DMS53 treated with DMSO at 0.1 percent for 48 hours (cell line): ENCODE measurements around the gene RPS26.
"Not testable (repeated sequence)": the region's sequence is repeated elsewhere in the genome, so short reads cannot be mapped to it uniquely, and the experiment has no call there.

Source experiments
- DNase-seq: peaks from one replicate; lab custom pipeline; 2025; ENCODE audit not compliant: unreplicated experiment; lab: John Stamatoyannopoulos, UW

Gene RPS26

DNA sequence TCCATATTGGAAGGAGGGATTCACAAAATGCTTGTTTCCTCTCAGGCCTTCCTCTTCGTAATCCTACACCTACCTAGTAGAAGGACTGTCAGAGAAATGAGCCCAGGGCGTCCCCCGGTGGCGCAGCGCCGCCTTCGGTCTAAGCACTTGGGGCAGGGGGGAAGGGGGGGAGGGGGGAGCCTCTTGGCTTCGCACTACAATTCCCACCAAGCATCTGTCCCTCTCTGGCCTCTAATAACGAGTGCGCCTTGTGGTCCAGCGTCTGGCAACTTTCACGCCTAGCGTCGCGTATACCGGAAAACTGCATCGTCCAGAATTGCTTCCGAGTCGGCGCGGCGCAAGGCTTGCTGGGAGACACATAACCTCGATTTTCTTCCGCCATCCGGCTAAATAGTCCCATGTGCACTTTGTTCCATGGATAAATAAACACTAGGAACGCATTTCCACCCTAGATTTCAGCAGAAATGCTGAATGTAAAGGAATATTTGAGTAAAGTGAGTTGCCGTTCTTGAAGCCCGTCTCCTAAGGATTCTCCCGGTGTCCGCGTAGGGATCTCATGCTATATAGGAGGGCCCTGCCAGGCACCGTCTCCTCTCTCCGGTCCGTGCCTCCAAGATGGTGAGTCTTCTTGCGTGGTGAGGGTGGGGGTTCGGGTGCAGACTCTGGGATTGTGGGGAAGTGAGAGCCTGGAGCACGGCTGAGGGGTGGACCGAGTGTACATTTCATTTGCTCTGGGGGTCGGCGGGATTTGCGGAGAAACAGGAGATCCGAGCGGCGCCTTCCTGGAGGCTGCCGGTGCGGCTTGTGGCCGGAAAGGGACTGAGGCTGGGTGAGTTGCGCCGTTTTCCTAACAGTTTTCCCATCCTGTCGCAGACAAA is at the start of gene RPS26:
RPS26 (plus strand) TSS at position 367 of the 878 bp plus-strand sequence; CDS start at position 616, 249 bp downstream.
- DNase-seq: peak; percentile 98

DNA sequence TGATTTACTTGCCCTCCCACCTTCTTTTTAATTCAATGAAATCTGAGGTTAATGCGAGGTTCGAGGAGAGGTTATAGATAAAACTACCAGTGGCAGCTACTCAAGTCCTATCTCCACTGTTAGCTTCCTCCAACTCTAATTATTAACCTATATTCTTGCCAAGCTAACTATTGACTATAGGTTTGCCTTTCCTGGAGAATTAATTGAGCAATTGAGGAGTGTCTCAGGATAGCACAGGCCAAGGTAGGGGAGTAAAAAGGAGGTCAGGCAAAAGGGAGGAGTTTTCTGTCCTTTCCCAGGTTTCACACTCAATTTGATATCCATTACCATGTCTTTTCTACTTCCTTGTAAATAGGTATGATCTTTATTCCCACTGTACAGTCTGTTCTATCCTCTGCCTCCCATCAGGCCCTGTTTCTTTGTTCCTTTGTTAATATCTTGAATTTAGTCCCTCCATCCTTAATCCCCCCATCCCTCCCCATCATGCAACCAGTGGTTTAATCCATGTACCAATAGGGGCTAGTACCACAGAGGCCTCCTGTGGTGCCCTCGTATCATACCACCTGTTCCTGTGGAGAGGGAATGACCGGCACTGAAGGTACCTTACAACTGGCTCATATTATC is 48.4 kb upstream of the RPS26 start:
- DNase-seq: no peak

DNA sequence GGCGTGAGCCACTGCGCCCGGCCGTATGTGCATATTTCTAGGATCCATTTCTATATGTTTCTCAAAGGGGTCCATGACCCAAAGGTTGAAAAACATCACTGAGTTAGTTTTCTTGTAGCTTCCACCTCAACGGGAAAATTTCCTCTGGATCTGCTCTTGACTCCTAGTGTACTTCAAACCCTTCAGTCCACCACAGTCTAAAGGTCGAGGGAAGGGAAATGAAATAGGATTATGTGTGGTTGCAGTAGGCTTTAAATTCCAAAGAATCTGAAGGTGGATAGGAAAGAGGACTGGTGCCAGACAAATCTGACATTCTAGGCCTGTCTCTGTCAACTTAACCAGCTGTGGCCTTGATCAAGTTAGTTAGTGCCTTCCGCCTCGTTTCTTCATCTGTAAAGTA is 46.4 kb upstream of the RPS26 start:
- DNase-seq: no peak

DNA sequence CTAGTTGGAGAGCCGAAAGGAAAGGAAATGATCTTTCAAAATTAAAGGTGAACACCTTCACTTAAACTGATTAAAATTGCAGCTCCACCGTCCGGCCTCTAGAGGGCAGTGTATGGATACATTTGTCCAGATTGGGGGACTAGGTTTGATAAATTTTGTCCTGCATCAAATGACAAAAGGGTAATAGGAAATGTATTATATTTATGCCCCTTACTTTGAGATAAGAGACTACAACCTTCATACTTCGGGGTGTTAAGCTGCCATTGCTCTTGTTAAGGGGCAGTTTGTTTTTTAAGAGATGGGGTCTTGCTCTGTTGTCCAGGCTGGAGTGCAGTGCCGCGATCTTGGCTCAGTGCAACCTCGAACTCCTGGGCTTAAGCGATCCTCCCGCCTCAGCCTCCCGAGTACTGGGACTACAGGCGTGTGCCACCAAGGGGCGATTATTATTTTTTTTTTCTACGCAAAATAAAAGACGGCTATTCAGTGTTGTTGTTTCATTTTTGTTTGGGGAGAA is 45.5 kb upstream of the RPS26 start:
- peak; percentile 57 for DNase-seq

DNA sequence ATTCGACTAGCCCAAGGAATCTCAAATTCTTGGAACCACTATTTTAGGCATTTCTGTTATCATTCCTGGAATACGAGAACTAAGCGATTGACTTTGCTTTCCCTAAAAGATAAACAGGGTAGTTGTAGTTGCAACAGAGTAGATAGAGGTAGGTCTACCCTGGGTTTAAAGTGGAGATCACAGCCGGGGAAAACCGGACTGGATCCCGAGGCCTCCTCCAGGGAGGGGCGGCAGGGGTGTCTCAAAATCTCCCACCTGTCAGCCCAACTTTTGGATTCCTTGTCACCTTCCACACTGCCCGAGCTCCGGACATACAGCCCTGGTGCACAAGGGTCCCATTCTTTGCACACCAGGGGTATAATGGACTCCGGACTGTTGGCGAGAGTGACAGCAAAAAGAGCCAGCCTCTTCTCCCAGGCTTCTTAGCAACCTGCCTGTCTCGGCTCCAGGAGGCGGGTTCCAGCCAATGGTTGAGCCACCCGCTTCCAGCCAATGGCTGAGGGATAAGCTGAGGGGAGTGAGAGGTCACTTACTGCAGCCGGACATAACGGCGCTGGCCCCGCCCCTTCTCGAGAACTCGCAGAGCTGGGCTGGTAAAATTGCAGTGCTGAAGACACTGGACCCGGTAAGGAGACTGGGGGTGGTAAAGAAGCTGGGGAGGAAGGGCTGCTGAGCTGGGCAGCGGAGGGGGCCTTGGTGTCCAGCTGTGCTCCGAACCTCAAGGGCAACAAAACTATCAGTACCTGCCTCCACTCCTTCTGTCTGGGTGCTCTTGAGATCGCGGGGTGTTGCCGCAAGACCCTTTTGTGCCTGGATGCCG is 44.8 kb upstream of the RPS26 start, which contains the start of gene SUOX:
SUOX (plus strand) TSS at position 562 of the 820 bp plus-strand sequence. CDS start 4,946 bp downstream, outside the sequence.
- peak; percentile 98 for DNase-seq

DNA sequence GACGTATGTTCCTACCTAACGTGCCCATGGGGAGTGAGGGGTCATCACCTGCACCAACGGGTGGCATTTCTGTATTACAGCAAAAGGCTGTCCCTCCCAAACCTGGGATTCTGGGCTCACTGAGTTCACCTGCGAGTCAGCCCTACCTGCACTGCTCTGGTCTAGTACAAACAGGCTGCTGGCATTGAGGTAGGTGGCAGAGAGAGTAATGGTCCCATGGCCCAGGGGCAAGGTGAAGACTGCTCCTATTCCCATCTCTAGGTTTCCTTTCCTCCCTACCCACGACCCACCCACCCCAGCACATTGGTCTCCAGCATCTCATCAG is 44.2 kb upstream of the RPS26 start:
- peak; percentile 41 for DNase-seq

DNA sequence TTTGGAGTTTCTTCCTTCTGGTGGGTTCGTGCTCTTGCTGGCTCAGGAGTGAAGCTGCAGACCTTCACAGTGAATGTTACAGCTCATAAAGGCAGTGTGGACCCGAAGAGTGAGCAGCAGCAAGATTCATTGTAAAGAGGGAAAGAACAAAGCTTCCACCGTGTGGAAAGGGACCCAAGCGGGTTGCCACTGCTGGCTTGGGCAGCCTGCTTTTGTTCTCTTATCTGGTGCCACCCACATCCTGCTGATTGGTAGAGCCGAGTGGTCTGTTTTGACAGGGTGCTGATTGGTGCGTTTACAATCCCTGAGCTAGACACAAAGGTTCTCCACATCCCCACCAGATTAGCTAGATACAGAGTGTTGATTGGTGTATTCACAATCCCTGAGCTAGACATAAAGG is 42.2 kb upstream of the RPS26 start:
- DNase-seq: not testable (repeated sequence)

DNA sequence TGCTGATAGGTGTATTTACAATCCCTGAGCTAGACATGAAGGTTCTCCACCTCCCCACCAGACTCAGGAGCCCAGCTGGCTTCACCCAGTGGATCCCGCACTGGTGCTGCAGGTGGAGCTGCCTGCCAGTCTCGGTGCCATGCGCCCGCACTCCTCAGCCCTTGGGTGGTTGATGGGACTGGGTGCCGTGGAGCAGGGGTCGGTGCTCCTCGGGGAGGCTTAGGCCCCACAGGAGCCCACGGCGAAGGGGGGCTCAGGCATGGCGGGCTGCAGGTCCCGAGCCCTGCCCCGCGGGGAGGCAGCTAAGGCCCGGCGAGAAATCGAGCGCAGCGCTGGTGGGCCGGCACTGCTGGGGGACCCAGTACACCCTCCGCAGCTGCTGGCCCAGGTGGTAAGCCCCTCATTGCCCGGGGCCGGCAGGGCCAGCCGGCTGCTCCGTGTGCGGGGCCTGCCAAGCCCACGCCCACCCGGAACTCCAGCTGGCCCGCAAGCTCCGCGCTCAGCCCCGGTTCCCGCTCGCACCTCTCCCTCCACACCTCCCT is 41.6 kb upstream of the RPS26 start:
- DNase-seq: not testable (repeated sequence)

DNA sequence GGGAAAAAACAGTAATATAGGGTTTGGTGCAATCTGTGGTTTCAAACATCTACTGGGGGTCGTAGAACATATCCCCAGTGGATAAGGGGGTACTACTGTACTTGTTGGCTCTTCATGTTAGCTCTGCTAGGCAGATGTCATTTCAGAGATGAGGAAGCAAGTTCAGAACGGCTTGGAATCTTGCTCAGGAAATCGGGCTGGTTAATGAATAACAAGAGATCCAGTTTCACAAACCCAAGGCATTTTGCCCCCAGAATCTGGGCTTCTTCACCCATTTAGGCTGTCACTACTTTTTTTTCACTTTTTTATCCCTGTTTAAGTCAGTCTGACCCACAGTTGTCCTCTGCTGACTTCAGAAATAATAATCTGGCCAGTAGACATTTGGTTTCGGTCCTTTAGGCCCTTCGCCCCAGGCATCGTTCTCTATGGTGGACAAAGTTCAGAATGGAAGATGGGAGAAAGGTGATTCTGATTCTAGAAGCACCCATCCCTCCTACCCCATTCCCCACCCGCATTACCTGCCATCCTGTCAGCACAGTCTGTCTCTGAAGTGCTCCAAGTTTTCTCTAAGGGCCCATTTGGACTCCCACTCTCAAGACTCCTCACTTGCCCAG is 40.1 kb upstream of the RPS26 start:
- DNase-seq: peak; percentile 14

DNA sequence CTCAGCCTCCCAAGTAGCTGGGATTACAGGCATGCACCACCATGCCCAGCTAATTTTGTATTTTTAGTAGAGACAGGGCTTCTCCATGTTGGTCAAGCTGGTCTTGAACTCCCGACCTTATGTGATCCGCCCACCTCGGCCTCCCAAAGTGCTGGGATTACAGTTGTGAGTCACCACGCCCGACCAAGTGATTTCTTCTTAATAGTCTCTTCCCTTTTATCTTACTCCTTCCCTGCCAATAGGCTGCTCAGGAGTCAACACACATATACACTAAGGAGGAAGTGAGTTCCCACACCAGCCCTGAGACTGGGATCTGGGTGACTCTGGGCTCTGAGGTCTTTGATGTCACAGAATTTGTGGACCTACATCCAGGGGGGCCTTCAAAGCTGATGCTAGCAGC is 38.3 kb upstream of the RPS26 start:
- not testable (repeated sequence) for DNase-seq

DNA sequence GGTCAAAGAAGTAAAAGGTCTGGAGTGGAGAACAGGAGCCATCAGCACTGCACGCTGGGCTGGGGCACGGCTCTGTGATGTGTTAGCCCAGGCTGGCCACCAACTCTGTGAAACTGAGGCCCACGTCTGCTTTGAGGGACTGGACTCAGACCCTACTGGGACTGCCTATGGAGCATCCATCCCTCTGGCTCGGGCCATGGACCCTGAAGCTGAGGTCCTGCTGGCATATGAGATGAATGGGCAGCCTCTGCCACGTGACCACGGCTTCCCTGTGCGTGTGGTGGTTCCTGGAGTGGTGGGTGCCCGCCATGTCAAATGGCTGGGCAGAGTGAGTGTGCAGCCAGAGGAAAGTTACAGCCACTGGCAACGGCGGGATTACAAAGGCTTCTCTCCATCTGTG is 37.5 kb upstream of the RPS26 start:
- DNase-seq: no peak

DNA sequence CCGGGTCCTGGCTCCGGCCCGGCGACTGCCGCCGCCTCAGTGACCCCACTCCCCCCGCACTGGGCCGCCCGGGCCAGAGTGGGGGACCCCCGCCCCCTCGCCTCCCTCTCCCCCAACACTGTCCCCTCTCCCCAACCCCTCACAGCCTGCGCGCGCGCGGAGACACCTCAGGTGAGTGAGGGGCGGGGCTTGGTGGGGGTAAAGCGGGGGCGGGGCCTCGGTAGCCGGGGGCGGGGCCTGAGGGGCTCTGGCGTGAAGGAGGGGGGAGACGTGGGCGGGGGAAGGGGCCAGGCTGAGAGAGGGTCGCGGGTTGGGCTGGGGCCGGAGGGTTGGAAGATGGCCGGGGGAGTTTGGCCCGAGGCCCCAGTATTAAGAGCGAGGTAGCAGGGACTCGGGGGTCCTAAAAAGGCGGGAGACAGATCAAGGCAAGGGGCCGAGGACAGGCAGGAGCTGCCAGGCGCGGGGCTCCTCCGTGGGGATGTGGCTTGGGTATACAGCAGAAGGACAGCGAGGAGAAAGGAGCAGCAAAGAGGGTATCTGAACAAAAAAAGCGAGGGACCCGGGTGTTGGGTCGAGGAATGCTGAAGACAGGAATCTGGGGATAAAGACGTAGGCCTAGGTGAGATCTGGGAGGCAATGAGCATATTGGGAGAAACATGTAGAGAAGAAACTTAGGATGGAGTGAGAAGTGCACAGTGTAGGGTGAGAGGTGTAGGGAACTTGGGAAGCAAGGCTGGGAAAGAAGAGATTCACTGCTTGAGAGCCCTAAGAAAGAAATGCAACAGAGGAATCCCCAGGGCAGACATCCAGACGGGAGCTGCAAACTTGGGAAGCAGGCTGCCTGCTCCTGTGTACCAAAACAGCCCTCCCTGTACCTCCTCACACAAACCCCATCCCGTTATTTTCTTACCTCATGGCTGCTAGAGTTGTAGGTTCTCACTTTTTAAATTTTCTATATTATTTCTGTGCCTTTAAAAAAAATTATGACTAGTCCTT is 33.9 kb upstream of the RPS26 start:
- DNase-seq: peak; percentile 15

DNA sequence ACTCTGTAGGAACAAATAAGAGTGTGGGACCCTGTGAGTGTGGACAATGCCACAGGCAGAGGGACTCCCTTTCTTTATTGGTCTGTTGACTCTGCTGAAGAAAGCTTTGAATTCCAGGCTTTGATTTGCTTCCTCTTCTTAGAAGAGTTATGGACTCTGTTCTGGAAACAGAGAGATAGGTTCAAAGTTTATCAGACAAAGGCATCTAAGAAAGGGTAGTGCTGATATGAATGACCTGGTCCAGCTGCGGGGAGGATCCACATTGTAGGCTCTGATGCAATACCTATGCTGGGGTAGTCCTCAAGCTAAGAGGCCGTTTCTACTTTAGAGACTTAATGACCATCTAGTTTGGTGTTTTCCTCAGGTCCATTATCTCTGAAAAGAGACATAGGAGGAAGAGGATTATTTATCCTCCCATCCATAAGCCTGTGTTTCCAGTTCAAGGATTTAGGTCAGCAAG is 31.6 kb upstream of the RPS26 start:
- no peak for DNase-seq

DNA sequence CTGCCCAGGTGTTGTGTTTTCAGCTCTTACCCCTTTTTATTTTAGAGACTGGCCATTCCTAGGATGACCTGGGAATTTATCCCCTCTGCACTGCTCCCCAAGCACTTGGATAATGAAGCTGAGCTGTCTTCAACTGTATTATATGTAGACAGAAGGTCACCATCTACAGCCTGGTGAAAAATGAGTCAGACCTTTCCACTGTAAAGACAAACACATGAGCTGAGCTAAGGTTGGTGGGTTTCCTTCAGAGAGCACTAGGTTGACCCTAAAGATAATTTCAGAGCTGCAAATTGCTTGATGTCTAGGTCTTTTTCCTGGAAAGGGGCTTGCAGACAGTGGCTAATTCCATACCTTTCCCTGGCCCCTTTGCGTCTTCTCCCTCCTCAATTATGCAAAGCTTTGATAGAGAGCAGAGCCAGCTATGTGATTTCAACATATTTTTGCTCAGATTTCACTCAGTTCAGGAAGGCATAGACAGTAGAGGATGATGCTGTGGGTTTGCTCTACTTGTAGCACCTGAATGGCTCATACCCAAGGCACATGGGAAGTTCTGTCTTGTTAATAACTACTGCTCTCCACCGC is 30.1 kb upstream of the RPS26 start:
- no peak for DNase-seq

DNA sequence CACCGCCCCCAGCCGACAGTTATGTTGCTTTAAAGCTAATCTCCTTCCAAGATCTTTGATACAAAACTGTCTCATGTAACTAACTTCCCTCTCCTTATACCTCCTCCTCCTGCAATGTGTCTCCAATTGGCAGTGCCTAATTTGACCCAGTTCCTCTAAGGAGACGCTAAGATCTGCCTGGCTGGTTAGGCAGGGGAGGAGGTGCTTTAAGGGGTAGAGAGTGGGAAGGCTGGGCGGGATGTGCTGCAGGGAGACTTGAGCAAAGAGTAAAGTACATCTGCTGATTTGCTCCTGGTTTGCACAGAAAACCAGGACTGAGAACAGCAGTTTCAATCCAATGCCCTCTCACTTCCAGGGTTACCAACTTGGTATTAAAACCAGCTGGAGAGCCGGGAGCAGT is 28.2 kb upstream of the RPS26 start:
- no peak for DNase-seq

DNA sequence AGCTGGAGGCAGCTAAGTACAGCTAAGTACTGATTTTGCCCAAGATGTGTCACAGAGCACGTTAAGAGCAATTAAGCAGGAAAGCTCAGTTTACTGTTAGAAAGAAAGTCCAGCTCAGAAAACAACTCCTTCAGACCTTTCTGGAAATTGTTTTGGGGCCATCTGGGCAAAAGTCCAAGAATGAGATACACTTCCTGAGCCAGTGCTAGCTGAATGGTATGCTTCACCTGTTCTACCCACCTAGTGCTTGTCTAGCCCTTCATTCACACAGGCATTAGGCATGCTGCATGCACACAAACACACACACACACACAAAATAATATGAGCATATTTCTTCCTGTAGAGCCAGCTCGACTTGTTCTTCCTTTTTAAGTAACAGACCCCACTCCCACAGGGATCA is 27.5 kb upstream of the RPS26 start:
- no peak for DNase-seq

DNA sequence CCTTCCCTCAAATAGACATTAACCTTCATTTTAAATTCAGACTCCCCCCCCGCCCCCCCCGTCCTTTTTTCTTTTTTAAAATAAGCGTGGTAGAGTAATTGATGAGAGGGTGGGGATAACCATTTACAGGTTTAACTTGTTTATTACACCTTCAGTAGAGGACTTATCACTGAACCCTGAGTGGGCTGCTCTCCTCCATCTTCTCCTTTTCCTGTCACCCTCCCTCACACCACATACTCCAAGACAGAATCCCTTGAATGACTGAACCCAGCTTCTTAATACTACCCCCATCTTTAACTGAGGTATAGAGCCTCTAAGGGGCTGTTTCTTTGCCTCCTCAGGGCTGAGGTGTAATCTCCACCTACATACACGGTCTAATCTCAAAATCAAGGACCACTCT is 24.5 kb upstream of the RPS26 start:
- DNase-seq: no peak

DNA sequence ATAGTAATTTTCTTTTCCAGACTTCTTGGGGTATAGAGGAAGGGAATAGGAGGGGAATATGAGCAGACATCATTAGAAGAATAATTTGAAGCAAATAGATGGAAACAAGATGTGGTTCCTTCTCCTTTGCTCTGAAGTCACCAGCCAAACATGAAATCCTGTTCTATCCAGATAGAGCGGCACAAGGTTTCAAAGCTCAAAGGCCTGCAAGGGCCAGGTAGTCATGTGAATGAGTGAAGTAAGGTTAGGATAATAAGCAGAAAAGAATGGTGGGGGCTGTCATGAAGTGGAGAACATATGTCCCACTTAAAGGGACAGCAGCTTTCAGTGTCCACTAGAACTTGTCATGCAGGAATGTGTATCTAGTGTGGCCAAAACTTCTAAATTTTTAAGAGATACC is 23.4 kb upstream of the RPS26 start:
- no peak for DNase-seq
